H9 (cell line): ENCODE results near the gene STX8. TPM values are rescaled to one million over a fixed set of nuclear protein-coding genes. Genes with fewer than 3 reads are reported as not detected.

Experiments used
- DNase-seq: peaks from one replicate; pipeline ENCODE4 v3.0.0-alpha.2; 2017
- H2AFZ ChIP-seq: one replicate; pipeline ENCODE4 v1.6.1; 2013; ENCODE audit warnings: mild to moderate bottlenecking, low read length, control low read depth, moderate library complexity
- H2AK5ac ChIP-seq: 2 replicates; pipeline ENCODE4 v1.6.1; 2013; ENCODE audit warnings: low read length, control low read depth, mixed read lengths; ENCODE audit not compliant: insufficient read length
- H2BK120ac ChIP-seq: one replicate; pipeline ENCODE4 v1.6.1; 2013; ENCODE audit warnings: low read depth, mild to moderate bottlenecking, low read length, control low read depth, inconsistent platforms; ENCODE audit not compliant: poor library complexity, severe bottlenecking
- H2BK12ac ChIP-seq: 2 replicates; pipeline ENCODE4 v1.6.1; 2013; ENCODE audit warnings: low read length, control low read depth, mixed read lengths, low read depth; ENCODE audit not compliant: insufficient read length
- H2BK15ac ChIP-seq: 2 replicates; pipeline ENCODE4 v1.6.1; 2013; ENCODE audit warnings: low read depth, low read length, control low read depth
- H2BK20ac ChIP-seq: one replicate; pipeline ENCODE4 v1.6.1; 2013; ENCODE audit warnings: low read depth, mild to moderate bottlenecking, low read length, control low read depth, inconsistent platforms; ENCODE audit not compliant: poor library complexity, severe bottlenecking
- H2BK5ac ChIP-seq: 2 replicates; pipeline ENCODE4 v1.6.1; 2013; ENCODE audit warnings: low read length, control low read depth, mixed read lengths; ENCODE audit not compliant: insufficient read length
- H3K14ac ChIP-seq: 2 replicates; pipeline ENCODE4 v1.6.1; 2013; ENCODE audit warnings: low read length, control low read depth; ENCODE audit not compliant: insufficient read depth
- H3K18ac ChIP-seq: 2 replicates; pipeline ENCODE4 v1.6.1; 2013; ENCODE audit warnings: low read depth, mild to moderate bottlenecking, mixed read lengths, low read length, control low read depth; ENCODE audit not compliant: insufficient read length
- H3K23ac ChIP-seq: 2 replicates; pipeline ENCODE4 v1.6.1; 2013; ENCODE audit warnings: low read length, control low read depth, mixed read lengths, low read depth; ENCODE audit not compliant: insufficient read length
- H3K23me2 ChIP-seq: 2 replicates; pipeline ENCODE4 v1.6.1; 2013; ENCODE audit warnings: low read depth, mild to moderate bottlenecking, mixed read lengths, low read length, control low read depth; ENCODE audit not compliant: insufficient read length, poor library complexity, severe bottlenecking
- H3K27ac ChIP-seq: 2 replicates; pipeline ENCODE4 v1.5.1; 2013; ENCODE audit warnings: low read length, control low read depth, mixed read lengths, low read depth; ENCODE audit not compliant: insufficient read length
- H3K27me3 ChIP-seq: 2 replicates; pipeline ENCODE4 v1.6.1; 2013; ENCODE audit warnings: low read length, control low read depth, inconsistent platforms; ENCODE audit not compliant: insufficient read depth
- H3K4ac ChIP-seq: 2 replicates; pipeline ENCODE4 v1.6.1; 2013; ENCODE audit warnings: low read depth, mild to moderate bottlenecking, control low read depth, inconsistent platforms, low read length, moderate library complexity
- H3K4me1 ChIP-seq: 2 replicates; pipeline ENCODE4 v1.6.1; 2013; ENCODE audit warnings: low read length, control low read depth, inconsistent platforms; ENCODE audit not compliant: insufficient read depth
- H3K4me2 ChIP-seq: 2 replicates; pipeline ENCODE4 v1.6.1; 2013; ENCODE audit warnings: low read length, control low read depth, mixed read lengths; ENCODE audit not compliant: insufficient read length, insufficient read depth
- H3K56ac ChIP-seq: 2 replicates; pipeline ENCODE4 v1.6.1; 2013; ENCODE audit warnings: low read depth, mild to moderate bottlenecking, mixed read lengths, low read length, control low read depth; ENCODE audit not compliant: insufficient read length
- H3K79me1 ChIP-seq: 2 replicates; pipeline ENCODE4 v1.6.1; 2013; ENCODE audit warnings: low read depth, mild to moderate bottlenecking, moderate library complexity, low read length, control low read depth, inconsistent platforms; ENCODE audit not compliant: insufficient read depth, poor library complexity, severe bottlenecking
- H3K79me2 ChIP-seq: 2 replicates; pipeline ENCODE4 v1.6.1; 2013; ENCODE audit warnings: low read length, control low read depth, inconsistent platforms; ENCODE audit not compliant: insufficient read depth
- H3K9ac ChIP-seq: 2 replicates; pipeline ENCODE4 v1.6.1; 2013; ENCODE audit warnings: low read length, control low read depth, mixed read lengths; ENCODE audit not compliant: insufficient read length; ENCODE audit errors: extremely low read depth
- H3K9me3 ChIP-seq: one replicate; pipeline ENCODE4 v1.6.1; 2013; ENCODE audit warnings: low read depth, low read length, inconsistent platforms; ENCODE audit not compliant: control insufficient read depth
- H3T11ph ChIP-seq: one replicate; pipeline ENCODE4 v1.6.1; 2013; ENCODE audit warnings: mild to moderate bottlenecking, low read length, control low read depth, inconsistent platforms
- H4K20me1 ChIP-seq: one replicate; pipeline ENCODE4 v1.6.1; 2013; ENCODE audit not compliant: control insufficient read depth, insufficient read length, insufficient read depth
- H4K5ac ChIP-seq: 2 replicates; pipeline ENCODE4 v1.6.1; 2013; ENCODE audit warnings: low read depth, mild to moderate bottlenecking, mixed read lengths, low read length, control low read depth; ENCODE audit not compliant: insufficient read length
- H4K8ac ChIP-seq: replicated peaks from 2 replicates; pipeline ENCODE4 v1.6.1; 2013; ENCODE audit warnings: low read length, control low read depth, mixed read lengths, low read depth; ENCODE audit not compliant: insufficient read length
- H4K91ac ChIP-seq: 2 replicates; pipeline ENCODE4 v1.6.1; 2013; ENCODE audit warnings: low read depth, mild to moderate bottlenecking, moderate library complexity, mixed read lengths, low read length, control low read depth; ENCODE audit not compliant: insufficient read length
- H3K27ac Mint-ChIP-seq, 3 experiments: 2 replicates in 2 of 3; 3 replicates in 1 of 3; pipeline ENCODE4 v1.8.0; 2020 to 2021; ENCODE audit warnings: mixed read lengths in 3 of 3, mild to moderate bottlenecking in 1 of 3, moderate library complexity in 1 of 3
- H3K27me3 Mint-ChIP-seq: 2 replicates; pipeline ENCODE4 v1.8.0; 2021; ENCODE audit warnings: low read depth, mild to moderate bottlenecking, moderate library complexity, mixed read lengths
- H3K36me3 Mint-ChIP-seq, 3 experiments: 2 replicates in 2 of 3; 3 replicates in 1 of 3; pipeline ENCODE4 v1.8.0; 2020 to 2021; ENCODE audit warnings: low read depth in 3 of 3, mixed read lengths in 3 of 3; ENCODE audit not compliant: insufficient read depth in 1 of 3
- H3K4me1 Mint-ChIP-seq, 2 experiments: 2 replicates each; pipeline ENCODE4 v1.8.0; 2020; ENCODE audit warnings: mixed read lengths in 2 of 2
- H3K4me3 Mint-ChIP-seq, 2 experiments: 2 replicates in 1 of 2; 3 replicates in 1 of 2; pipeline ENCODE4 v1.8.0; 2020 to 2021; ENCODE audit warnings: mild to moderate bottlenecking in 2 of 2, mixed read lengths in 2 of 2, moderate library complexity in 1 of 2
- H3K9me3 Mint-ChIP-seq, 2 experiments: 2 replicates in 1 of 2; 3 replicates in 1 of 2; pipeline ENCODE4 v1.8.0; 2020; ENCODE audit warnings: mild to moderate bottlenecking in 2 of 2, mixed read lengths in 2 of 2, moderate library complexity in 1 of 2
- CTCF ChIP-seq: fragments of 200-600 bp; sonication (generic); conservative IDR thresholded peaks from 3 replicates; pipeline ENCODE4 v1.8.0; 2021; ENCODE audit warnings: antibody characterized with exemption, mild to moderate bottlenecking
- WGBS: extraction: QIAGEN DNeasy Blood & Tissue Kit; methylation state at CpG from one replicate; pipeline ENCODE4 v1.1.7; 2013; ENCODE audit warnings: missing lambda C conversion rate, low lambda C conversion rate, mixed read lengths; ENCODE audit not compliant: insufficient read length; ENCODE audit errors: extremely low coverage; 5-methylcytosine and 5-hydroxymethylcytosine counted together
- total RNA-seq: library from RNA; stranded (reverse); gene quantifications from 2 replicates; pipeline ENCODE4 v1.2.1, GENCODE V29; 2021

The STX8 gene
- total RNA-seq, 1 experiment from 2014 or later = 55.1 TPM

GRCh38 chr17:9343516-9343915 is 232.1 kb downstream of the STX8 start:
- no peaks in the 10 kb centered on the region for H3K79me1 ChIP-seq
- H4K5ac ChIP-seq = no peak overlapping the region
- no peak overlapping the region for H2BK5ac ChIP-seq
- H3K14ac ChIP-seq = no peak overlapping the region
- no peak overlapping the region for H4K91ac ChIP-seq
- H2BK20ac ChIP-seq = no peak overlapping the region
- Mint-ChIP-seq H3K4me1 (peaks cover 20 to 23% of the 10 kb centered on the region in 2 experiments), H3K4me3 (no peak overlapping the region), H3K9me3 (no peaks in the 10 kb centered on the region), H3K36me3 (no peaks in the 10 kb centered on the region), H3K27me3 (no peaks in the 10 kb centered on the region), H3K27ac (no peak overlapping the region)
- no peak overlapping the region for H3K4me2 ChIP-seq
- peaks cover 2% of the 10 kb centered on the region; the same call in 1 of the 2 replicates for H3K4me1 ChIP-seq
- no peaks in the 10 kb centered on the region for H3K23me2 ChIP-seq
- H2BK120ac ChIP-seq = no peak overlapping the region
- no peak overlapping the region for H3K27ac ChIP-seq
- H4K8ac ChIP-seq = no peak overlapping the region
- H3K27me3 ChIP-seq = no peaks in the 10 kb centered on the region
- H2BK12ac ChIP-seq = no peak overlapping the region
- H3K9ac ChIP-seq = no peak overlapping the region
- H3K23ac ChIP-seq = no peak overlapping the region
- no peak overlapping the region for H3K18ac ChIP-seq
- no CpG with 5 or more reads among the region's 5 CpGs for WGBS
- TF ChIP-seq CTCF = no peak
- no peaks in the 10 kb centered on the region for H3K9me3 ChIP-seq
- no peaks in the 10 kb centered on the region for H4K20me1 ChIP-seq
- H2AFZ ChIP-seq = no peak overlapping the region
- no peak overlapping the region for H2BK15ac ChIP-seq
- no peak overlapping the region for H2AK5ac ChIP-seq
- no peak overlapping the region for H3T11ph ChIP-seq
- no peak overlapping the region for H3K4ac ChIP-seq
- H3K79me2 ChIP-seq = no peaks in the 10 kb centered on the region
- peak; percentile 71 for DNase-seq
- no peak overlapping the region for H3K56ac ChIP-seq
